IPS-18c (cell line): ENCODE results near the gene SLC35F1.

ENCODE experiments used
- H3K4me3 ChIP-seq: 2 replicates; pipeline ENCODE4 v1.7.0; 2013; ENCODE audit warnings: low read depth, mild to moderate bottlenecking, low read length, moderate library complexity; ENCODE audit not compliant: insufficient read depth
- H3K9me3 ChIP-seq: one replicate; pipeline ENCODE4 v1.6.1; 2013; ENCODE audit warnings: mild to moderate bottlenecking, low read length, moderate library complexity; ENCODE audit not compliant: control insufficient read depth, insufficient read depth

SLC35F1 gene

GRCh38 chr6:117918454-117918853 is 11.4 kb downstream of the SLC35F1 start:
- no peak overlapping the region for H3K4me3 ChIP-seq
- H3K9me3 ChIP-seq, result no peaks in the 10 kb centered on the region

- no peaks in the 10 kb centered on the region for H3K9me3 ChIP-seq
- no peak overlapping the region for H3K4me3 ChIP-seq
These were observed 12.2 kb downstream of the SLC35F1 start for GRCh38 chr6:117919275-117919674.

DNA sequence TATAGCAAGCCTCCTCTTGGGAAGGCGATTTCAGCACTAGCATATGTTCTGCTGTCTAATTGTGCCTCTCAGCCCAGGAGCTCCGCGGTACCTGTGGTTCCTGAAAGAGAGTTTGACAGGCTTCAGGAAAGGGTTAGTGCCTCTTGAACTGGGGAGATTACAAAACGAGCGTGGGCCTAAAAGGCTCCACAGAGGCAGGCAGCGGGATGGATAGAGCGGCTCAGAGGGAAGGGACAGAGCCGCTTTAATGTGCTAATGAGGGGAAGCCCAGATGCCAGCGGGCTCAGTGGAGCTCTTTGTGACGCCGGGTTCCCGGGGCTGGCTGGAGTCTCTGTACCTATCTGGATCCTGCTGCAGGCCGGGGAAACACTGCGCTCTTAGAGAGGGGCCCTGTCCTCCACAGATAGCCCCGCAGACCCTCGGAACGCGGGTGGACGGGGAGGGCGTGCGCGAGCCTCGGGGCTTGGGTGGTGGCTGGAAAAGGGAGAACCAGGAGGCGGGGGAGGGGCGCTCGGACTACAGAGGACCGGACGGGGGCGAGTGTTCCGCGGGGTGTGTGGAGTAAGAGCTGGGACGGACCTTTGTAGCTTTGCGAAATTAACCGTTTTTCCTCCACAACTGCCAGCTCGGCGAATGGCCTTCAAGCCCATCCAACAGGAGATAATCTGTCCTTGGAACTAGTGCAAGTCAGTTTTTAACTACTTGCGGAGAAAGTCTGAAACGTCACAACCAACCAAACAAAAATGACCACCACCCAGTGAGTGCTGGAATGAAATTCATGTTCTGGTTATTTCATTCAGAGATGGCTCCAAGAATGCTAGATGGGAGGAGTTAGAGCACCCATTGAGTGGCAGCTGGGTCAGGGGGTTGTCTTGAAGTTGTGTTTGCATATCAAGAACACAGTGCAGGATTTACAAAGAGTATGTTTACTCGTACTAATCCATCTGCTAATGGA is 13.0 kb downstream of the SLC35F1 start:
- Histone ChIP-seq H3K4me3 (peak overlapping the region; percentile 59), H3K9me3 (no peaks in the 10 kb centered on the region)

DNA sequence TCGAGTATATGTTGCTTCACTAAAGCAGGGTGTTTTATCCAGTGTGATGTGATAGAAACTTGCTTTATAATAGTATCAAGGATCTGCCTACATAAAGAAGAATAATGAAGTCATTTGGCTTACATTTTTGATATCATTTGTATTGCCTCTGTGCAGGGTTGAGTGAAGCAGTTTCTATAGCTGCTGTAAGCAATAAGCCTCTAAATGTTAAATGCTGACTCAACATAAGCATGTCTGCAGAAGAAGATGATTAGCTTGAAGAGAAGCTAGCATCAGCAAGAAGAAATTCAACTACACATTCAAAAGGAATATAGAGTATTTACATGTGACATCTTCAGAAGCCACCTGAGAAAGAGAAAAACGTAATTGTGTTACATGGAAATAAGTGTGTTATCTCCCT is 17.6 kb downstream of the SLC35F1 start:
- H3K9me3 ChIP-seq, result no peaks in the 10 kb centered on the region

DNA sequence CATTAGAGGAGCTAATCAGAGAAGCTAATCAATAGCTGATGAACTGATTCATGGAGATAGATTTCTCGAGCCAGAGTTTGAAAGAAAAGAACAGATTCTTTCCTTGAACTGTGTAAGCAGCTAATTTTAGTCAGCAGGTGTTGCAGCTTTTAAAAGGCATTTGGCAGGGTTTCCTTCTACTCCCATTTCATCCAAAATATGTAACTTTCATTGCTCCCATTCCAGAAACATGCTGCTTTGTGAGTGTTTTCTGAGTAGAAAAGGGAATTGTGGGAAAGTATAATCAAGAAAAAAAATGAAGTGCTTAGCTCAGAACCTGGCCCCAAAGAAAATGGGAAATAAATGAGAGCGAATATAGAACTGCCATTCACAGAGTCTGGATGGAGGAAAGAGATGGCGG is 20.8 kb downstream of the SLC35F1 start:
- Histone ChIP-seq H3K4me3 (no peak overlapping the region), H3K9me3 (no peaks in the 10 kb centered on the region)

More for the DNA sequence above, 17.6 kb downstream of the SLC35F1 start:
- H3K4me3 ChIP-seq, result no peak overlapping the region

GRCh38 chr6:117928833-117929232 is 21.8 kb downstream of the SLC35F1 start:
- H3K4me3 ChIP-seq, result no peak overlapping the region
- no peaks in the 10 kb centered on the region for H3K9me3 ChIP-seq

DNA sequence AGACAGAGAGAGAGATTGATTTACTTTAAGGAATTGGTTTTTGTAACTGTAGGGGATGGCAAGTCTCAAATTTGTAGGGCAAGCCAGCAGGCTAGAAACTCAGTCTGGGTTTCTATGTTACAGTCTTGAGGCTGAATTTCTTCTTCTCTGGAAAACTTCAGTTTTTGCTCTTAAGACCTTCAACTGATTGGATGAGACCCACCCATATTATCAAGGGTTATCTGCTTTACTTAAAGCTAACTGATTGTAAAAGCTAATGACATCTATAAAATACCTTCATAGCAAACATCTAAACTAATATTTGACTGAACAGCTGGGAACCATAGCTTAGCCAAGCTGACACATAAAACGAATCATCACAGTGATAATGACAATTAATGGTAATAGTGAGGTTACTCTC is 22.4 kb downstream of the SLC35F1 start:
- no peaks in the 10 kb centered on the region for H3K9me3 ChIP-seq
- no peak overlapping the region for H3K4me3 ChIP-seq

- no peaks in the 10 kb centered on the region for H3K9me3 ChIP-seq
- H3K4me3 ChIP-seq, result no peak overlapping the region
These were observed 23.6 kb downstream of the SLC35F1 start for GRCh38 chr6:117930645-117931044.

- Histone ChIP-seq H3K4me3 (no peak overlapping the region), H3K9me3 (no peaks in the 10 kb centered on the region)
These were observed 24.9 kb downstream of the SLC35F1 start for GRCh38 chr6:117932001-117932400.

- no peak overlapping the region for H3K4me3 ChIP-seq
- no peaks in the 10 kb centered on the region for H3K9me3 ChIP-seq
These were observed 25.6 kb downstream of the SLC35F1 start for GRCh38 chr6:117932676-117933075.

- no peaks in the 10 kb centered on the region for H3K9me3 ChIP-seq
- H3K4me3 ChIP-seq, result no peak overlapping the region
These were observed 26.4 kb downstream of the SLC35F1 start for GRCh38 chr6:117933471-117933870.

DNA sequence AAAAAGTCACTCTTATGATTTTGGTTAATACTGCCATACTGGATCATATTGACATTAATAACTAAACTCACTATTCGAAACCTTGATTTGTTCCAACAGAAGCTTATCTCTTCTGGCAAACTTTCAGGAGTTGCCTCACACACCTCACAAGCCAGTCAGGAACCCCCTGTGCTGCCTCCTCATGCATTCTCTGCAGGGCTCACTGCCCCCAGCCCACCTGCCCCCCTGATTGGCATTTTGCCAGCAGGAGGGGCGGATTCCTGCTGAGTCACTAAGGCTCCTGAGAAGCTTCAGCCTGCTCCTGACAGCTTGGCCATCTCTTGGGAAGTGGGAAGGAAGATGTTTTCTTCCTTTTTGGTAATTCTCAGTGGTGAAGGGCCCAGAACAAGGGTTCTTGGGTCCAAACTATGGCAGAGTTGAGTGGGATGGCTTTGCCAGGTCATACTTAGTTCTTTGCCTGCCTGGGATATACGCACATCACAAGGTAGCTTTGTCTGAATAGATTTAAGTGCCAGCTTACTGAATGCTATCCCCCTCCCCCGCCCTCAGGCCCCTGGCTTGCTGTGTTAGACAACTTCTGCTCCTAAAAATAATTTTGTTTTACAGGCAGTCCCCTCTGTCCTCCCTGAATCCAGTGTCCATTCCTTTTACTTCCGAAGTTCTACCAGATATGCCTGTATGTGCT is 31.4 kb downstream of the SLC35F1 start:
- Histone ChIP-seq H3K9me3 (no peaks in the 10 kb centered on the region), H3K4me3 (no peak overlapping the region)

DNA sequence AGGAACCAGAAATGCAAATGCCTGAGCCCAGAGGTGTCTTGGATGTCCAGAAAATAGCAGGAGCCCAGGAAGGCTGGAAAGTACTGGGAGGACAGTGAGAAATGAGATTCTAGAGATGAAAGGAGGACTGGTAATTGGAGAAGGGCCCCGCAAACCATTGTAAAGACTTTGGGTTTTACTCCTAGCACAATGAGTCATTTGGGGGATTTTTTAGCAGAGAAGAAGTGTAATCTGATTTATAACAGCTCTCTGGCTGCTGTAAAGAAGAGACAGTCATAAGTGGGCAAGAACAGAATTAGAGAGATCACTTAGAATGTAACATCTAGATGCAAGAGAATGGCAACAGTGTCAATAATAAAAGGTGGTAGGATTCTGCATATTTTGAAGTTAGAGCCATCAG is 40.2 kb downstream of the SLC35F1 start:
- Histone ChIP-seq H3K4me3 (no peak overlapping the region), H3K9me3 (no peaks in the 10 kb centered on the region)

GRCh38 chr6:117951783-117952182 is 44.7 kb downstream of the SLC35F1 start:
- Histone ChIP-seq H3K9me3 (no peaks in the 10 kb centered on the region), H3K4me3 (no peak overlapping the region)

- Histone ChIP-seq H3K9me3 (no peaks in the 10 kb centered on the region), H3K4me3 (no peak overlapping the region)
These were observed 48.7 kb downstream of the SLC35F1 start for GRCh38 chr6:117955684-117956256.

- Histone ChIP-seq H3K4me3 (no peak overlapping the region), H3K9me3 (no peaks in the 10 kb centered on the region)
These were observed 49.3 kb downstream of the SLC35F1 start for GRCh38 chr6:117956386-117956785.

DNA sequence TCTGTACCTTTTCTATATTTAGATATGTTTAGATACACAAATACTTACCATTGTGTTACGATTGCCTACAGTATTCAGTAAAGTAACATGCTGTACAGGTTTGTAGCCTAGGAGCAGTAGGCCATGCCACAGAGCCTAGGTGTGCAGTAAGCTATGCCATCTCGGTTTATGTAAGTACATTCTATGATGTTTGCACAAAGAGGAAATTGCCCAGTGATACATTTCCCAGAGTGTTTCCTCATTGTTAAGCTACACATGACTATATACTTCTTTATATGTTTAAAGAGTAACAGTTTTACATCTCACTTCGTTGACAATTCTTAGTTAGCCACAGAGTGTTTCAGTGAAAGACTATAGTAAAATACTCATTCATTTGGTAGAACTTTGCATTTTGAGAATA is 51.5 kb downstream of the SLC35F1 start:
- Histone ChIP-seq H3K4me3 (no peak overlapping the region), H3K9me3 (no peaks in the 10 kb centered on the region)

GRCh38 chr6:117960877-117961276 is 53.8 kb downstream of the SLC35F1 start:
- peaks cover 5% of the 10 kb centered on the region for H3K9me3 ChIP-seq
- H3K4me3 ChIP-seq, result no peak overlapping the region
